K562 (cell line): ENCODE measurements around the gene STK16. TPM values are rescaled to one million over a fixed set of nuclear protein-coding genes. Genes with fewer than 3 reads are reported as not detected.

Experiments
- CHD7 ChIP-seq: fragments of 200-600 bp; sonication (generic); IDR thresholded peaks from one replicate; pipeline ENCODE4 v1.6.1; 2012; ENCODE audit warnings: mild to moderate bottlenecking, low read depth, low read length, inconsistent platforms
- ESRRA ChIP-seq: fragments of 450-650 bp; IDR thresholded peaks from 2 replicates; pipeline ENCODE4 v1.6.1; 2014; ENCODE audit warnings: low read depth, mild to moderate bottlenecking, moderate library complexity, borderline replicate concordance
- HMGXB4 ChIP-seq: sonication (generic); formaldehyde crosslinking; IDR thresholded peaks from 2 replicates; pipeline ENCODE4 v1.8.1; 2023; ENCODE audit warnings: mild to moderate bottlenecking, missing genetic modification reagents
- HNRNPK ChIP-seq: fragments of 200-400 bp; formaldehyde crosslinking; IDR thresholded peaks from one replicate; pipeline ENCODE4 v1.6.1; 2018; ENCODE audit warnings: mild to moderate bottlenecking, low read depth, low read length; ENCODE audit not compliant: poor library complexity, severe bottlenecking
- MYNN ChIP-seq, 2 experiments: sonication (generic); formaldehyde crosslinking in 1 of 2; IDR thresholded peaks; 2 replicates each; pipeline versions ENCODE4 v1.5.0 to v1.6.1; 2016 to 2020; ENCODE audit warnings: antibody characterized with exemption in 1 of 2, missing genetic modification reagents in 1 of 2
- TSC22D4 ChIP-seq: fragments of 450-650 bp; IDR thresholded peaks from 2 replicates; pipeline ENCODE4 v1.6.1; 2016; ENCODE audit warnings: missing genetic modification characterization, missing biosample characterization, control low read depth
- ZBTB26 ChIP-seq: fragments of 450-650 bp; formaldehyde crosslinking; IDR thresholded peaks from 2 replicates; pipeline ENCODE4 v1.4.0; 2022; ENCODE audit warnings: missing genetic modification characterization
- polyA plus RNA-seq, 8 experiments: library from polyadenylated mRNA; depleted of rRNA in 4 of 8; stranded (reverse) in 5 of 8; unstranded in 3 of 8; fragments of >200 nt; fragmentation: Nextera tagmentation in 2 of 8; fragmentation: Illumina TruSeq in 1 of 8; extraction: Ambion mirVana in 2 of 8; extraction: Trizol in 1 of 8; gene quantifications; 2 replicates each; pipeline versions ENCODE4 v1.2.1 to v1.2.3, GENCODE V29; 2011 to 2014; ENCODE audit warnings: inconsistent platforms in 1 of 8, missing spikeins in 1 of 8
- total RNA-seq, 7 experiments: library from RNA; depleted of rRNA in 6 of 7; stranded (reverse); fragments of >200 nt in 6 of 7; fragmentation: Illumina TruSeq in 2 of 7; extraction: Trizol in 2 of 7; gene quantifications; 2 replicates each; pipeline versions ENCODE4 v1.2.1 to v1.2.3, GENCODE V29; 2011 to 2021; ENCODE audit warnings: low replicate concordance in 1 of 7

Gene STK16
- total and polyA plus RNA-seq, 9 of the 15 experiments (the other 6 are each of a cell fraction or from before 2014, with no cell fraction given): 5.4 to 36.2 (median 17.8) TPM

GRCh38 chr2:219284501-219285372 lies 39.5 kb downstream of the STK16 start (continued):
- TF ChIP-seq CHD7 (no peak), MYNN (IDR thresholded peaks at IDR 0.05) (no peak), MYNN (CRISPR knock-in tag; IDR thresholded peaks at IDR 0.05) (no peak), HNRNPK (no peak), ZBTB26 (CRISPR knock-in tag) (no peak), HMGXB4 (CRISPR knock-in tag) (no peak), ESRRA (no peak), TSC22D4 (tag) (no peak)
